Measurements from ENCODE around the gene HSD17B12. TPM values are rescaled to one million over a fixed set of nuclear protein-coding genes. Genes with fewer than 3 reads are reported as not detected.

HSD17B12 gene
- total RNA-seq, 2 experiments from 2014 or later = 45.3 to 48.4 TPM

- POLR2A ChIA-PET = no interaction called here
- CTCF ChIA-PET = interaction anchor here (0.9 kb wide), 1 partner anchor 127 kb away, joined by 3 read pairs; no protein-coding TSS in a partner anchor
- H3K9me3 Mint-ChIP-seq (ENCODE audit: insufficient read depth) = no peaks in the 10 kb centered on the region
- no peak for ATAC-seq
- H3K27me3 Mint-ChIP-seq (ENCODE audit: low read depth) = no peaks in the 10 kb centered on the region
- no peak for DNase-seq
- peaks cover 24% of the 10 kb centered on the region for H3K36me3 Mint-ChIP-seq (ENCODE audit: low read depth)
- no peak overlapping the region for H3K27ac Mint-ChIP-seq
- H3K4me3 Mint-ChIP-seq = no peak overlapping the region
- H3K4me1 Mint-ChIP-seq (ENCODE audit: low read depth) = no peaks in the 10 kb centered on the region
These were observed 137.7 kb downstream of the HSD17B12 start for GRCh38 chr11:43818220-43818619.

GRCh38 chr11:43819926-43820325 lies 139.4 kb downstream of the HSD17B12 start:
- Mint-ChIP-seq H3K36me3 (ENCODE audit: low read depth) (peaks cover 25% of the 10 kb centered on the region), H3K4me1 (ENCODE audit: low read depth) (no peaks in the 10 kb centered on the region), H3K27ac (no peak overlapping the region), H3K9me3 (ENCODE audit: insufficient read depth) (no peaks in the 10 kb centered on the region), H3K4me3 (no peak overlapping the region), H3K27me3 (ENCODE audit: low read depth) (no peaks in the 10 kb centered on the region)
- ChIA-PET POLR2A (interaction anchor here (0.5 kb wide), 1 partner anchor 208 kb away, joined by 3 read pairs; no protein-coding TSS in a partner anchor), CTCF (no interaction called here)
- no peak for DNase-seq
- no peak for ATAC-seq

- ChIA-PET POLR2A (no interaction called here), CTCF (interaction anchor here (0.7 kb wide), 1 partner anchor 29 kb away, joined by 3 read pairs; no protein-coding TSS in a partner anchor)
- H3K27me3 Mint-ChIP-seq (ENCODE audit: low read depth) = no peaks in the 10 kb centered on the region
- DNase-seq (no peak), ATAC-seq (no peak)
- H3K9me3 Mint-ChIP-seq (ENCODE audit: insufficient read depth) = no peaks in the 10 kb centered on the region
- peaks cover 21% of the 10 kb centered on the region for H3K36me3 Mint-ChIP-seq (ENCODE audit: low read depth)
- H3K4me1 Mint-ChIP-seq (ENCODE audit: low read depth) = no peaks in the 10 kb centered on the region
- no peak overlapping the region for H3K4me3 Mint-ChIP-seq
- H3K27ac Mint-ChIP-seq = no peak overlapping the region
These were observed 142.8 kb downstream of the HSD17B12 start for GRCh38 chr11:43823316-43823715.

- no peak for DNase-seq
- ChIA-PET CTCF (no interaction called here), POLR2A (no interaction called here)
- H3K4me1 Mint-ChIP-seq (ENCODE audit: low read depth) = no peaks in the 10 kb centered on the region
- H3K27me3 Mint-ChIP-seq (ENCODE audit: low read depth) = no peaks in the 10 kb centered on the region
- no peaks in the 10 kb centered on the region for H3K9me3 Mint-ChIP-seq (ENCODE audit: insufficient read depth)
- H3K4me3 Mint-ChIP-seq = no peak overlapping the region
- ATAC-seq = no peak
- H3K27ac Mint-ChIP-seq = no peak overlapping the region
- peaks cover 21% of the 10 kb centered on the region for H3K36me3 Mint-ChIP-seq (ENCODE audit: low read depth)
These were observed 143.3 kb downstream of the HSD17B12 start for GRCh38 chr11:43823851-43824250.

- H3K9me3 Mint-ChIP-seq (ENCODE audit: insufficient read depth) = no peaks in the 10 kb centered on the region
- peaks cover 1% of the 10 kb centered on the region for H3K4me1 Mint-ChIP-seq (ENCODE audit: low read depth)
- no peak overlapping the region for H3K4me3 Mint-ChIP-seq
- peaks cover 12% of the 10 kb centered on the region for H3K36me3 Mint-ChIP-seq (ENCODE audit: low read depth)
- ChIA-PET POLR2A (no interaction called here), CTCF (interaction anchor here (0.6 to 2.8 kb wide), 21 partner anchors 9 to 212 kb away, joined by 3 to 32 read pairs (median 5); no protein-coding TSS in a partner anchor)
- H3K27me3 Mint-ChIP-seq (ENCODE audit: low read depth) = no peaks in the 10 kb centered on the region
- no peak overlapping the region for H3K27ac Mint-ChIP-seq
- ATAC-seq (no peak), DNase-seq (peak; percentile 27)
These were observed 144.8 kb downstream of the HSD17B12 start for GRCh38 chr11:43825217-43825816.

GRCh38 chr11:43830928-43831440 lies 150.4 kb downstream of the HSD17B12 start:
- POLR2A ChIA-PET = no interaction called here
- Mint-ChIP-seq H3K4me1 (ENCODE audit: low read depth) (peaks cover 9% of the 10 kb centered on the region), H3K4me3 (no peak overlapping the region), H3K27me3 (ENCODE audit: low read depth) (no peaks in the 10 kb centered on the region), H3K36me3 (ENCODE audit: low read depth) (peaks cover 5% of the 10 kb centered on the region), H3K27ac (no peak overlapping the region), H3K9me3 (ENCODE audit: insufficient read depth) (no peaks in the 10 kb centered on the region)
- ATAC-seq (peak; percentile 79), DNase-seq (peak; percentile 29)
- CTCF ChIA-PET = interaction anchor here (2.7 kb wide), 1 partner anchor 21 kb away, joined by 14 read pairs; no protein-coding TSS in a partner anchor

GRCh38 chr11:43832536-43832935 lies 152.0 kb downstream of the HSD17B12 start:
- peaks cover 9% of the 10 kb centered on the region for H3K4me1 Mint-ChIP-seq (ENCODE audit: low read depth)
- ChIA-PET CTCF (interaction anchor here (1.4 kb wide), 1 partner anchor 19 kb away, joined by 8 read pairs; no protein-coding TSS in a partner anchor), POLR2A (no interaction called here)
- no peaks in the 10 kb centered on the region for H3K27me3 Mint-ChIP-seq (ENCODE audit: low read depth)
- peaks cover 5% of the 10 kb centered on the region for H3K36me3 Mint-ChIP-seq (ENCODE audit: low read depth)
- no peak overlapping the region for H3K4me3 Mint-ChIP-seq
- H3K9me3 Mint-ChIP-seq (ENCODE audit: insufficient read depth) = no peaks in the 10 kb centered on the region
- no peak for DNase-seq
- ATAC-seq = no peak
- H3K27ac Mint-ChIP-seq = no peak overlapping the region

GRCh38 chr11:43833657-43834073 lies 153.1 kb downstream of the HSD17B12 start:
- Mint-ChIP-seq H3K27ac (no peak overlapping the region), H3K27me3 (ENCODE audit: low read depth) (no peaks in the 10 kb centered on the region), H3K36me3 (ENCODE audit: low read depth) (peaks cover 5% of the 10 kb centered on the region), H3K4me1 (ENCODE audit: low read depth) (peaks cover 9% of the 10 kb centered on the region), H3K4me3 (no peak overlapping the region), H3K9me3 (ENCODE audit: insufficient read depth) (no peaks in the 10 kb centered on the region)
- no peak for ATAC-seq
- ChIA-PET POLR2A (no interaction called here), CTCF (interaction anchor here (1.3 to 1.4 kb wide), 2 partner anchors 8 to 18 kb away, joined by 4 to 8 read pairs; no protein-coding TSS in a partner anchor)
- no peak for DNase-seq

- Mint-ChIP-seq H3K9me3 (ENCODE audit: insufficient read depth) (no peaks in the 10 kb centered on the region), H3K27me3 (ENCODE audit: low read depth) (no peaks in the 10 kb centered on the region), H3K27ac (no peak overlapping the region), H3K36me3 (ENCODE audit: low read depth) (peaks cover 5% of the 10 kb centered on the region), H3K4me1 (ENCODE audit: low read depth) (peaks cover 9% of the 10 kb centered on the region), H3K4me3 (no peak overlapping the region)
- ChIA-PET CTCF (interaction anchor here (1.3 to 2.4 kb wide), 2 partner anchors 9 to 18 kb away, joined by 4 to 8 read pairs; no protein-coding TSS in a partner anchor), POLR2A (no interaction called here)
- ATAC-seq = no peak
- no peak for DNase-seq
These were observed 153.7 kb downstream of the HSD17B12 start for GRCh38 chr11:43834286-43834685.

GRCh38 chr11:43835104-43835503 lies 154.6 kb downstream of the HSD17B12 start:
- Mint-ChIP-seq H3K4me1 (ENCODE audit: low read depth) (peaks cover 9% of the 10 kb centered on the region), H3K9me3 (ENCODE audit: insufficient read depth) (no peaks in the 10 kb centered on the region), H3K27me3 (ENCODE audit: low read depth) (no peaks in the 10 kb centered on the region), H3K4me3 (no peak overlapping the region), H3K36me3 (ENCODE audit: low read depth) (peaks cover 5% of the 10 kb centered on the region), H3K27ac (no peak overlapping the region)
- POLR2A ChIA-PET = no interaction called here
- ATAC-seq (no peak), DNase-seq (no peak)
- CTCF ChIA-PET = interaction anchor here (2.4 to 3.2 kb wide), 2 partner anchors 9 to 17 kb away, joined by 8 to 16 read pairs; no protein-coding TSS in a partner anchor

- no peak overlapping the region for H3K4me3 Mint-ChIP-seq
- DNase-seq = no peak
- H3K36me3 Mint-ChIP-seq (ENCODE audit: low read depth) = peaks cover 12% of the 10 kb centered on the region
- no peak for ATAC-seq
- ChIA-PET POLR2A (interaction anchor here (0.6 kb wide), 1 partner anchor 380 kb away, joined by 3 read pairs; no protein-coding TSS in a partner anchor), CTCF (interaction anchor here (0.7 to 3.2 kb wide), 4 partner anchors 12 to 14 kb away, joined by 3 to 16 read pairs (median 10); no protein-coding TSS in a partner anchor)
- no peak overlapping the region for H3K27ac Mint-ChIP-seq
- no peaks in the 10 kb centered on the region for H3K4me1 Mint-ChIP-seq (ENCODE audit: low read depth)
- no peaks in the 10 kb centered on the region for H3K9me3 Mint-ChIP-seq (ENCODE audit: insufficient read depth)
- no peaks in the 10 kb centered on the region for H3K27me3 Mint-ChIP-seq (ENCODE audit: low read depth)
These were observed 157.3 kb downstream of the HSD17B12 start for GRCh38 chr11:43837879-43838278.

GRCh38 chr11:43842021-43842420 lies 161.5 kb downstream of the HSD17B12 start:
- Mint-ChIP-seq H3K36me3 (ENCODE audit: low read depth) (peaks cover 19% of the 10 kb centered on the region), H3K27me3 (ENCODE audit: low read depth) (no peaks in the 10 kb centered on the region), H3K9me3 (ENCODE audit: insufficient read depth) (no peaks in the 10 kb centered on the region), H3K4me1 (ENCODE audit: low read depth) (no peaks in the 10 kb centered on the region), H3K4me3 (no peak overlapping the region), H3K27ac (no peak overlapping the region)
- ChIA-PET POLR2A (interaction anchor here (0.6 kb wide), 1 partner anchor 103 kb away, joined by 4 read pairs; no protein-coding TSS in a partner anchor), CTCF (interaction anchor here (2.0 to 2.1 kb wide), 2 partner anchors 10 to 16 kb away, joined by 9 to 11 read pairs; no protein-coding TSS in a partner anchor)
- DNase-seq (no peak), ATAC-seq (no peak)
